DND-41 (cell line): Measurements from ENCODE around the gene TMEM242.

Source experiments
- ATAC-seq: fragments of 200-7000 bp; cut with Tn5 transposase; 3 replicates; pipeline ENCODE4 v1.9.1; 2021; ENCODE audit warnings: low read depth; ENCODE audit not compliant: insufficient read depth
- DNase-seq: peaks from one replicate; pipeline ENCODE4 v3.0.0-alpha.2; 2020
- H2AFZ ChIP-seq: 2 replicates; pipeline ENCODE4 v1.6.0; 2012; ENCODE audit warnings: low read depth, low read length
- H3K27ac ChIP-seq: 2 replicates; pipeline ENCODE4 v1.5.1; 2012; ENCODE audit warnings: low read length, inconsistent platforms
- H3K27me3 ChIP-seq: fragments of 200-600 bp; sonication (generic); 2 replicates; pipeline ENCODE4 v1.6.0; 2012; ENCODE audit warnings: low read length, mild to moderate bottlenecking, inconsistent platforms; ENCODE audit not compliant: insufficient read depth, poor library complexity
- H3K36me3 ChIP-seq: 2 replicates; pipeline ENCODE4 v1.5.1; 2012; ENCODE audit warnings: low read length, inconsistent platforms; ENCODE audit not compliant: insufficient read depth
- H3K4me1 ChIP-seq: 2 replicates; pipeline ENCODE4 v1.5.1; 2012; ENCODE audit warnings: mild to moderate bottlenecking, low read length; ENCODE audit not compliant: insufficient read depth
- H3K4me2 ChIP-seq: 2 replicates; pipeline ENCODE4 v1.6.0; 2012; ENCODE audit warnings: mild to moderate bottlenecking, moderate library complexity, low read length, inconsistent platforms; ENCODE audit not compliant: insufficient read depth
- H3K4me3 ChIP-seq, 2 experiments: fragments of 200-600 bp in 1 of 2; shearing (Covaris generic) in 1 of 2; 2 replicates each; pipeline ENCODE4 v1.5.1; 2012 to 2016; ENCODE audit warnings: inconsistent platforms in 2 of 2, low read length in 2 of 2, mild to moderate bottlenecking in 2 of 2, low read depth in 1 of 2, moderate library complexity in 1 of 2
- H3K79me2 ChIP-seq: 2 replicates; pipeline ENCODE4 v1.6.0; 2012; ENCODE audit warnings: low read length, inconsistent platforms; ENCODE audit not compliant: insufficient read depth
- H3K9ac ChIP-seq: 2 replicates; pipeline ENCODE4 v1.6.0; 2012; ENCODE audit warnings: low read depth, mild to moderate bottlenecking, inconsistent platforms, low read length, moderate library complexity
- H3K9me3 ChIP-seq: 2 replicates; pipeline ENCODE4 v1.5.1; 2012; ENCODE audit warnings: low read length, moderate library complexity, mild to moderate bottlenecking, inconsistent platforms; ENCODE audit not compliant: insufficient read depth, severe bottlenecking
- H4K20me1 ChIP-seq: 2 replicates; pipeline ENCODE4 v1.6.0; 2012; ENCODE audit warnings: low read length; ENCODE audit not compliant: insufficient read depth
- EZH2 ChIP-seq: IDR thresholded peaks from 3 replicates; pipeline ENCODE4 v1.6.1; 2012; ENCODE audit warnings: borderline replicate concordance, low read depth, mild to moderate bottlenecking, moderate library complexity, low read length, inconsistent platforms; ENCODE audit not compliant: severe bottlenecking
- TF ChIP-seq, protein P1 (sequence below): IDR thresholded peaks from 2 replicates; pipeline ENCODE4 v1.5.1; 2012; ENCODE audit warnings: borderline replicate concordance, low read length, moderate library complexity, mild to moderate bottlenecking; ENCODE audit not compliant: poor library complexity, severe bottlenecking; ENCODE audit errors: extremely low read depth

The TMEM242 gene

DNA sequence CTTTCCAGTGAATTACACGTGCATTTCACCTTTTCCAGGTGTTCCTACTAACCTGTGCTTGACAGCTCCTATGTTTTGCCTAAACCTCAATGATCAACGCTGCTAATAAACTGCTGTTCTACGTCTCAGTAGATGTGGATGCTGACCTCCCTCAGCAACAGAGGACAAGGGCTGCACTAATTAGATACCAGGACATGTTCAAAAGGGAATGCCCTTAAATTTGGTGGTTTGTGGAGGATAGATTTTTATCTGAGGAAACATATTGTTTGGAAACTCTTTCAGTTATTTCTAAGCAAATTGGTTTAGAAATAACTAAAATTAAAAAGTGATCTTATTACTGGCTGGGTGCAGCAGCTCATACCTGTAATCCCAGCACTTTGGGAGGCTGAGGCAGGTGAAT is 38.6 kb upstream of the TMEM242 start:
- DNase-seq: no peak
- H4K20me1 ChIP-seq: no peaks in the 10 kb centered on the region
- H3K27me3 ChIP-seq: peaks cover 10% of the 10 kb centered on the region
- no peak overlapping the region for H3K4me2 ChIP-seq
- no peaks in the 10 kb centered on the region for H3K79me2 ChIP-seq
- H3K27ac ChIP-seq: no peak overlapping the region
- TF ChIP-seq, protein P1, sequence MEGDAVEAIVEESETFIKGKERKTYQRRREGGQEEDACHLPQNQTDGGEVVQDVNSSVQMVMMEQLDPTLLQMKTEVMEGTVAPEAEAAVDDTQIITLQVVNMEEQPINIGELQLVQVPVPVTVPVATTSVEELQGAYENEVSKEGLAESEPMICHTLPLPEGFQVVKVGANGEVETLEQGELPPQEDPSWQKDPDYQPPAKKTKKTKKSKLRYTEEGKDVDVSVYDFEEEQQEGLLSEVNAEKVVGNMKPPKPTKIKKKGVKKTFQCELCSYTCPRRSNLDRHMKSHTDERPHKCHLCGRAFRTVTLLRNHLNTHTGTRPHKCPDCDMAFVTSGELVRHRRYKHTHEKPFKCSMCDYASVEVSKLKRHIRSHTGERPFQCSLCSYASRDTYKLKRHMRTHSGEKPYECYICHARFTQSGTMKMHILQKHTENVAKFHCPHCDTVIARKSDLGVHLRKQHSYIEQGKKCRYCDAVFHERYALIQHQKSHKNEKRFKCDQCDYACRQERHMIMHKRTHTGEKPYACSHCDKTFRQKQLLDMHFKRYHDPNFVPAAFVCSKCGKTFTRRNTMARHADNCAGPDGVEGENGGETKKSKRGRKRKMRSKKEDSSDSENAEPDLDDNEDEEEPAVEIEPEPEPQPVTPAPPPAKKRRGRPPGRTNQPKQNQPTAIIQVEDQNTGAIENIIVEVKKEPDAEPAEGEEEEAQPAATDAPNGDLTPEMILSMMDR: no peak
- TF ChIP-seq EZH2: no peak
- no peak overlapping the region for H3K4me3 ChIP-seq
- H3K9me3 ChIP-seq: no peaks in the 10 kb centered on the region
- H2AFZ ChIP-seq: no peak overlapping the region
- H3K36me3 ChIP-seq: no peaks in the 10 kb centered on the region
- no peak overlapping the region for H3K9ac ChIP-seq
- no peak for ATAC-seq
- no peaks in the 10 kb centered on the region for H3K4me1 ChIP-seq

DNA sequence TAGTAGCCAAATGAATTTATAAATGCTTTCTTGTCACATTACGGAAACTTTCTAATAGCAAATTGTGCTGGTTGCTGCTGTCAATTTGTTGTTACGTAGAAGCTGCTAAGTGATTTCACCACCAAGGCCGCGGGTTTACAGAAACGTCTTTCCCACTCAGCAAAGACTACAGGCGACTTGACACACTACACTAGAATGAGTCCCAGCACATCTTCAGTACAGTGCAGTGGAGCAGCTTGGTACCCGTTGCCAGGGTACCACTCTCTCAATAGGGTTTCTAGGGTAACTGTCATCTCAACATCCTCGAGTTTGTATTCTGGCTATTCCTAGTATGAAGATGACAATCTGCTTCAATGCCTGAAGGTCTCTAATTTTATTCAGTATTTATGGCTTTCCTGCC is 35.0 kb upstream of the TMEM242 start:
- ATAC-seq: no peak

DNA sequence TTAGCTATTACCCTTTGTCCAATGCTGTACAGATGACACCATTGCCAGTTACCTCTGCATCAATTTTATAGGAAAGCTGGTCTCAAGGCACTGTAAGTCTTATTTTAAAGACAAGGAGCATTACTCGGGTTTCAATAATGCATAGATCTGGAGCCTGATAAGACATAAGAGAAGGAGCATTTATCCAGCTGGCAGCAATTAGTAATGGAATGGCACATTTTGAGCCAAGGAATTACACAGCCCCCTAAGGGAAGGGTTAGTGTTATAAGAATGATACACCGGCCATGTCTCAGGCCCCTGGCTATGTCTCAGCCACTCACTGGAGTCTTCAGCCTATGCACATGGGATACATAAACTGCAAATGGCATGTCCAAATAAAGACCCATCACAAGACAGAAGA is 23.1 kb upstream of the TMEM242 start:
- H2AFZ ChIP-seq: no peak overlapping the region
- no peak overlapping the region for H3K4me2 ChIP-seq
- H3K27ac ChIP-seq: no peak overlapping the region
- no peaks in the 10 kb centered on the region for H3K9me3 ChIP-seq
- H3K79me2 ChIP-seq: no peaks in the 10 kb centered on the region
- no peaks in the 10 kb centered on the region for H3K4me1 ChIP-seq
- DNase-seq: no peak
- TF ChIP-seq, protein P1: no peak
- TF ChIP-seq EZH2: no peak
- no peaks in the 10 kb centered on the region for H4K20me1 ChIP-seq
- no peak for ATAC-seq
- H3K9ac ChIP-seq: no peak overlapping the region
- H3K27me3 ChIP-seq: peaks cover 12% of the 10 kb centered on the region
- H3K36me3 ChIP-seq: no peaks in the 10 kb centered on the region
- no peak overlapping the region for H3K4me3 ChIP-seq

More for the DNA sequence above, 35.0 kb upstream of the TMEM242 start:
- no peak for DNase-seq
- H3K9me3 ChIP-seq: no peaks in the 10 kb centered on the region
- H3K36me3 ChIP-seq: no peaks in the 10 kb centered on the region
- H2AFZ ChIP-seq: no peak overlapping the region
- no peak overlapping the region for H3K9ac ChIP-seq
- no peaks in the 10 kb centered on the region for H3K4me1 ChIP-seq
- H3K4me2 ChIP-seq: no peak overlapping the region
- TF ChIP-seq EZH2: no peak
- TF ChIP-seq, protein P1: no peak
- no peak overlapping the region for H3K27ac ChIP-seq
- H3K4me3 ChIP-seq: no peak overlapping the region
- H3K79me2 ChIP-seq: no peaks in the 10 kb centered on the region
- H3K27me3 ChIP-seq: peaks cover 9% of the 10 kb centered on the region
- no peaks in the 10 kb centered on the region for H4K20me1 ChIP-seq

DNA sequence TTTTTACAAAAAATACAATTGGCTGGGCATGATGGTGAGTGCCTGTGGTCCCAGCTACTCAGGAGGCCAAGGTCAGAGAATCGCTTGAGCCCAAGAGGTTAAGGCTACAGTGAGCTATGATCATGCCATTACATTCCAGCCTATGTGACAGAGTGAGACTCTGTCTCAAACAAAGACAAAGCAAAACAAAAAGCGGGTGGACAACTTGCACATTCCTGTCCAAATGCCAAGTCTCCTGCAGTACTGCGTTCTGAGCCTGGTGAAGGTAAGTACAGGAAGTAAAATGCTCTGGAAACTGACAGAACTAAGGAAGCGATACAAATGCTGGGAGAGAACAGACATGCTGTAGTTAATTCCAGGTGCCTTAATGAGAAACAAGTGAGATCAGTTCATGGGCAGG is 20.4 kb upstream of the TMEM242 start:
- Histone ChIP-seq H3K4me2 (no peak overlapping the region), H2AFZ (no peak overlapping the region; the same call in 1 of the 2 replicates)
- ATAC-seq: no peak

More for the DNA sequence above, 20.4 kb upstream of the TMEM242 start:
- Histone ChIP-seq H3K27ac (no peak overlapping the region), H3K9ac (no peak overlapping the region), H4K20me1 (no peaks in the 10 kb centered on the region), H3K4me3 (no peak overlapping the region), H3K9me3 (no peaks in the 10 kb centered on the region), H3K79me2 (no peaks in the 10 kb centered on the region), H3K27me3 (peaks cover 12% of the 10 kb centered on the region), H3K4me1 (no peaks in the 10 kb centered on the region), H3K36me3 (no peaks in the 10 kb centered on the region)
- no peak for TF ChIP-seq EZH2
- TF ChIP-seq, protein P1: no peak
- DNase-seq: no peak
